ENCODE results near the gene PRRT3. TPM values are rescaled to one million over a fixed set of nuclear protein-coding genes. Genes with fewer than 3 reads are reported as not detected.
A peak's percentile ranks its signal among the peaks of the same experiment; 100 is the strongest.

PRRT3 gene
- total and polyA plus RNA-seq, 9 of the 15 experiments (the other 6 are each of a cell fraction or from before 2014, with no cell fraction given) = 0.06 to 1.9 (median 1.2) TPM

DNA sequence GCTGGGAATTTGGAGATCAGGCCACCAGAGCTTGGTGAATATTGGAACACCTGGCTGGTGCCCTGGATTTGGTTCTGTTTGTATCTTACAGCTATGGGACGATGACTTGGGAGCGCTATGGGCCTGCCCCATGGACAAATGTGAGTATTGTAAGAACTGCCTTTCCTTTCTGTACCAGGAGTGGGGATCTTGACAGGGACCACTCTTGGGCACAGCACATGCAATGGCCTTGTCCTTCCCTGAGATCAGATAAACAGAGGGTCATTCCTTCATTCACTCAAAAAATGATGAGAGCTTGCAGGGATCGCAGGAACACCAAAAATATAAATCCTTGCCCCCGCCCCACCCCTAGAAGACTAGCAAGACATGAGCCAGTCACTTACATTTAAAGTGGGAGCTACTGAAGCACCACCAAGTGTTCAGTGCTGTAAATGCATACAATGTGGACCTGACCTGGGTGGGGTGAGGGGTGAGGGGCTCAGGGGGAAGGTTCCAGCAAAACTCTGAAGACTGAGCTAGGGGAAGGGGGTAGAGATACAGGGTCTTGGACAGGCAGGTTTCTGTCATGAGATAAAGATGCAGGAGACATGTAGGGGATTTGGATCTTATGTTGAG is 21.3 kb downstream of the PRRT3 start (continued):
- no peak for TF ChIP-seq CEBPB (tag; IDR thresholded peaks at IDR 0.05)
- TF ChIP-seq, protein P1, sequence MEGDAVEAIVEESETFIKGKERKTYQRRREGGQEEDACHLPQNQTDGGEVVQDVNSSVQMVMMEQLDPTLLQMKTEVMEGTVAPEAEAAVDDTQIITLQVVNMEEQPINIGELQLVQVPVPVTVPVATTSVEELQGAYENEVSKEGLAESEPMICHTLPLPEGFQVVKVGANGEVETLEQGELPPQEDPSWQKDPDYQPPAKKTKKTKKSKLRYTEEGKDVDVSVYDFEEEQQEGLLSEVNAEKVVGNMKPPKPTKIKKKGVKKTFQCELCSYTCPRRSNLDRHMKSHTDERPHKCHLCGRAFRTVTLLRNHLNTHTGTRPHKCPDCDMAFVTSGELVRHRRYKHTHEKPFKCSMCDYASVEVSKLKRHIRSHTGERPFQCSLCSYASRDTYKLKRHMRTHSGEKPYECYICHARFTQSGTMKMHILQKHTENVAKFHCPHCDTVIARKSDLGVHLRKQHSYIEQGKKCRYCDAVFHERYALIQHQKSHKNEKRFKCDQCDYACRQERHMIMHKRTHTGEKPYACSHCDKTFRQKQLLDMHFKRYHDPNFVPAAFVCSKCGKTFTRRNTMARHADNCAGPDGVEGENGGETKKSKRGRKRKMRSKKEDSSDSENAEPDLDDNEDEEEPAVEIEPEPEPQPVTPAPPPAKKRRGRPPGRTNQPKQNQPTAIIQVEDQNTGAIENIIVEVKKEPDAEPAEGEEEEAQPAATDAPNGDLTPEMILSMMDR (IDR thresholded peaks at IDR 0.05 in 2 of 3, conservative IDR thresholded peaks at IDR 0.05 in 1 of 3; ENCODE audit: insufficient read depth in 2 of 3, low read depth in 1 of 3, low read length in 3 of 3) = peak; percentile 12 to 54 (median 44); a peak in 4 of 6 replicates
- TF ChIP-seq HDAC1 (IDR thresholded peaks at IDR 0.05) = no peak
- TF ChIP-seq ZNF184 (CRISPR knock-in tag; IDR thresholded peaks at IDR 0.05) = no peak
- TF ChIP-seq ZNF77 (CRISPR knock-in tag; IDR thresholded peaks at IDR 0.05) = no peak
- TF ChIP-seq, protein P2, sequence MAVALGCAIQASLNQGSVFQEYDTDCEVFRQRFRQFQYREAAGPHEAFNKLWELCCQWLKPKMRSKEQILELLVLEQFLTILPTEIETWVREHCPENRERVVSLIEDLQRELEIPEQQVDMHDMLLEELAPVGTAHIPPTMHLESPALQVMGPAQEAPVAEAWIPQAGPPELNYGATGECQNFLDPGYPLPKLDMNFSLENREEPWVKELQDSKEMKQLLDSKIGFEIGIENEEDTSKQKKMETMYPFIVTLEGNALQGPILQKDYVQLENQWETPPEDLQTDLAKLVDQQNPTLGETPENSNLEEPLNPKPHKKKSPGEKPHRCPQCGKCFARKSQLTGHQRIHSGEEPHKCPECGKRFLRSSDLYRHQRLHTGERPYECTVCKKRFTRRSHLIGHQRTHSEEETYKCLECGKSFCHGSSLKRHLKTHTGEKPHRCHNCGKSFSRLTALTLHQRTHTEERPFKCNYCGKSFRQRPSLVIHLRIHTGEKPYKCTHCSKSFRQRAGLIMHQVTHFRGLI (CRISPR knock-in tag; IDR thresholded peaks at IDR 0.05) = no peak
- no peak for TF ChIP-seq ZNF764 (CRISPR knock-in tag; IDR thresholded peaks at IDR 0.05; ENCODE audit: low read depth)
- TF ChIP-seq CBX3 (IDR thresholded peaks at IDR 0.05; ENCODE audit: borderline replicate concordance in 1 of 2, low read length in 2 of 2) = peak in 1 of 2 experiments; percentile 65; a peak in 1 of 3 replicates
- TF ChIP-seq RAD21 (CRISPR knock-in tag; conservative IDR thresholded peaks at IDR 0.05 in 1 of 2, IDR thresholded peaks at IDR 0.05 in 1 of 2) = peak in 1 of 2 experiments; percentile 40; a peak in 1 of 4 replicates
- 0 out of 2 replicates have a peak, but pooled peaks have one; percentile 20 for TF ChIP-seq ZNF24 (IDR thresholded peaks at IDR 0.05)
- TF ChIP-seq PRMT5 (CRISPR knock-in tag; IDR thresholded peaks at IDR 0.05) = no peak

Data from K562 (cell line).